NCI-H345 (cell line): ENCODE measurements around the gene TM4SF5.
A peak's percentile ranks its signal among the peaks of the same experiment; 100 is the strongest.
"Not testable (repeated sequence)": the region's sequence is repeated elsewhere in the genome, so short reads cannot be mapped to it uniquely, and the experiment has no call there.

Experiments
- DNase-seq: peaks from one replicate; lab custom pipeline; 2025; lab: John Stamatoyannopoulos, UW

Gene TM4SF5

GRCh38 chr17:4789951-4790704, 18.4 kb downstream of the TM4SF5 start:
- DNase-seq: peak; percentile 78

- no peak for DNase-seq
Measured at GRCh38 chr17:4790705-4791088, 19.0 kb downstream of the TM4SF5 start.

- DNase-seq: no peak
Measured at GRCh38 chr17:4795168-4795567, 23.5 kb downstream of the TM4SF5 start.

GRCh38 chr17:4796552-4796920, 24.9 kb downstream of the TM4SF5 start:
- DNase-seq: peak; percentile 6

GRCh38 chr17:4800462-4801196, 28.9 kb downstream of the TM4SF5 start:
- DNase-seq: no peak

GRCh38 chr17:4802228-4802627, 30.5 kb downstream of the TM4SF5 start, which contains the start of gene C17orf114:
TSS of gene C17orf114 (minus strand) at chr17:4802328.
- no peak for DNase-seq

GRCh38 chr17:4806456-4806776, 34.7 kb downstream of the TM4SF5 start:
- DNase-seq: no peak

GRCh38 chr17:4806777-4807604, 35.3 kb downstream of the TM4SF5 start, which contains the start of gene PLD2:
TSS of gene PLD2 (plus strand) at chr17:4807152. CDS start at chr17:4807773, 621 bp downstream.
- peak; percentile 85 for DNase-seq

GRCh38 chr17:4807605-4808377, 36.1 kb downstream of the TM4SF5 start:
- DNase-seq: no peak

GRCh38 chr17:4808378-4808767, 36.7 kb downstream of the TM4SF5 start:
- no peak for DNase-seq

- no peak for DNase-seq
Measured at GRCh38 chr17:4810696-4811290, 39.1 kb downstream of the TM4SF5 start.

- no peak for DNase-seq
Measured at GRCh38 chr17:4811471-4811870, 39.8 kb downstream of the TM4SF5 start.

GRCh38 chr17:4812690-4813089, 41.0 kb downstream of the TM4SF5 start:
- DNase-seq: no peak

- no peak for DNase-seq
Measured at GRCh38 chr17:4815043-4815675, 43.5 kb downstream of the TM4SF5 start.

GRCh38 chr17:4816826-4817225, 45.1 kb downstream of the TM4SF5 start:
- DNase-seq: no peak

GRCh38 chr17:4818276-4818675, 46.6 kb downstream of the TM4SF5 start:
- no peak for DNase-seq

GRCh38 chr17:4822835-4823234, 51.1 kb downstream of the TM4SF5 start:
- DNase-seq: no peak

- no peak for DNase-seq
Measured at GRCh38 chr17:4823373-4824089, 51.8 kb downstream of the TM4SF5 start.

GRCh38 chr17:4827399-4827798, 55.7 kb downstream of the TM4SF5 start:
- no peak for DNase-seq

- not testable (repeated sequence) for DNase-seq
Measured at GRCh38 chr17:4832829-4833177, 61.1 kb downstream of the TM4SF5 start.
